Measurements from ENCODE around the gene EDIL3. TPM values are rescaled to one million over a fixed set of nuclear protein-coding genes. Genes with fewer than 3 reads are reported as not detected.

EDIL3 gene
- polyA plus RNA-seq, 1 donor (not counting 4 experiments of a cell fraction or from before 2014, with no cell fraction given), result 0.34 TPM

DNA sequence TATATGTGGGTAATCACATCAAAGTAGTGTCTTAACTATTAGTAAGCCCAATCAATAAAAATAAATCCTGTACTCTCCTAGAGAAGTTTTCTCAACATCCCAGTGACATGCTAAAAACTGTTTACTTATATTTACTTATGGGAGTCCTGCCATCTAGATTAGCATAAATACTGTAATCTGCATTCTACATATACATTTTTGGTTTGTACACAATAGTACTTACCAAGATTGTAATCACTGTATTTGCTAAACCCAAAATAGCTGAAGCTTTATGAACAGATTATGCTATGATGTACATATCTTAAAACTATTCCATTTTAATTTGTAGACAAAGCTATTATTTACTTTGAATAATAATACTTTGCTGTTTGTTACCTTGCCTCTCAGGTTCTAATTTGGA, 105.4 kb downstream of the EDIL3 start:
- Histone ChIP-seq H2AFZ (ENCODE audit: control insufficient read depth, low read length) (no peak overlapping the region), H4K20me1 (ENCODE audit: control insufficient read depth, extremely low read depth, insufficient read depth, low read length) (no peaks in the 10 kb centered on the region), H3K36me3 (ENCODE audit: control insufficient read depth in 2 of 2, extremely low read depth in 1 of 2, insufficient read depth in 2 of 2, low read length in 2 of 2) (no peaks in the 10 kb centered on the region), H3K27ac (ENCODE audit: control insufficient read depth, insufficient read depth, low read length) (no peak overlapping the region), H3K9ac (ENCODE audit: control insufficient read depth, extremely low read depth, insufficient read depth, low read length) (no peak overlapping the region), H3K9me3 (ENCODE audit: control insufficient read depth, low read depth, low read length) (no peaks in the 10 kb centered on the region), H3K4me1 (ENCODE audit: control insufficient read depth, extremely low read depth, insufficient read depth, low read length) (no peaks in the 10 kb centered on the region), H3K27me3 (ENCODE audit: control insufficient read depth, extremely low read depth, insufficient read depth, low read length) (peaks cover 15% of the 10 kb centered on the region), H3K4me2 (ENCODE audit: control insufficient read depth, extremely low read depth, insufficient read depth, low read depth, low read length) (no peak overlapping the region), H3K9me1 (ENCODE audit: control insufficient read depth, extremely low read depth, insufficient read depth, low read length) (no peaks in the 10 kb centered on the region), H3K4me3 (ENCODE audit: control insufficient read depth in 2 of 3, extremely low read depth in 1 of 3, insufficient read depth in 2 of 3, low read depth in 1 of 3, low read length in 3 of 3) (no peak overlapping the region), H3K79me2 (ENCODE audit: control insufficient read depth, insufficient read depth, low read length) (no peaks in the 10 kb centered on the region)
- dilution Hi-C loops (cut with MboI; ENCODE audit: extremely low pct_ligation_motif_present, low sequenced_read_pairs), result no loop called here
- DNase-seq (ENCODE audit: low read depth, low spot score) (no peak), FAIRE-seq (no peak)
- TF ChIP-seq, protein P1, sequence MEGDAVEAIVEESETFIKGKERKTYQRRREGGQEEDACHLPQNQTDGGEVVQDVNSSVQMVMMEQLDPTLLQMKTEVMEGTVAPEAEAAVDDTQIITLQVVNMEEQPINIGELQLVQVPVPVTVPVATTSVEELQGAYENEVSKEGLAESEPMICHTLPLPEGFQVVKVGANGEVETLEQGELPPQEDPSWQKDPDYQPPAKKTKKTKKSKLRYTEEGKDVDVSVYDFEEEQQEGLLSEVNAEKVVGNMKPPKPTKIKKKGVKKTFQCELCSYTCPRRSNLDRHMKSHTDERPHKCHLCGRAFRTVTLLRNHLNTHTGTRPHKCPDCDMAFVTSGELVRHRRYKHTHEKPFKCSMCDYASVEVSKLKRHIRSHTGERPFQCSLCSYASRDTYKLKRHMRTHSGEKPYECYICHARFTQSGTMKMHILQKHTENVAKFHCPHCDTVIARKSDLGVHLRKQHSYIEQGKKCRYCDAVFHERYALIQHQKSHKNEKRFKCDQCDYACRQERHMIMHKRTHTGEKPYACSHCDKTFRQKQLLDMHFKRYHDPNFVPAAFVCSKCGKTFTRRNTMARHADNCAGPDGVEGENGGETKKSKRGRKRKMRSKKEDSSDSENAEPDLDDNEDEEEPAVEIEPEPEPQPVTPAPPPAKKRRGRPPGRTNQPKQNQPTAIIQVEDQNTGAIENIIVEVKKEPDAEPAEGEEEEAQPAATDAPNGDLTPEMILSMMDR (optimal IDR thresholded peaks at IDR 0.05 in 1 of 3, IDR thresholded peaks at IDR 0.05 in 1 of 3, conservative IDR thresholded peaks at IDR 0.05 in 1 of 3; ENCODE audit: extremely low read depth in 1 of 3, insufficient read depth in 2 of 3, low read length in 3 of 3), result no peak
- no peak for TF ChIP-seq EZH2 (IDR thresholded peaks at IDR 0.05; ENCODE audit: low read length)

DNA sequence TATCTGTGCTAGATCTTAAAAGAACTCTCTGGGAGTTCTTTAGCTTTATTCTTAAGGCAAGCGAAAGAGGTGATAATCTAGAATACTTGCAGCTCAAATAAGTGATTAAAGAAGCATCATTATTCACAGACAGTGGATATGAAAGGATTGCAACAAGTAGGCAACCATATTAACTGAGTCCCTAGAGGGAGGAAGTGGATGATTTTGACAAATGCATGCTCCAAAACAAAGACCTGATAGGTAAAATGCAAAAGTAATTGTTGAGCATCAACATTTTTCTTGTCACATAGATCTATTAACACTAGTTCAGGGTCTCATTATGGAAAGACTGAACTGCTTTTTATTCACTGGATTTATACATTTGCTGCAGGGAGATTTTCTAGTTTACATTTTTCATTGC, 109.1 kb downstream of the EDIL3 start:
- no peaks in the 10 kb centered on the region for H3K9me3 ChIP-seq (ENCODE audit: control insufficient read depth, low read depth, low read length)
- no peak for DNase-seq (ENCODE audit: low read depth, low spot score)
- H3K27me3 ChIP-seq (ENCODE audit: control insufficient read depth, extremely low read depth, insufficient read depth, low read length), result peaks cover 4% of the 10 kb centered on the region
- no peaks in the 10 kb centered on the region for H3K36me3 ChIP-seq (ENCODE audit: control insufficient read depth in 2 of 2, extremely low read depth in 1 of 2, insufficient read depth in 2 of 2, low read length in 2 of 2)
- H3K9me1 ChIP-seq (ENCODE audit: control insufficient read depth, extremely low read depth, insufficient read depth, low read length), result no peaks in the 10 kb centered on the region
- no peak overlapping the region for H3K4me3 ChIP-seq (ENCODE audit: control insufficient read depth in 2 of 3, extremely low read depth in 1 of 3, insufficient read depth in 2 of 3, low read depth in 1 of 3, low read length in 3 of 3)
- dilution Hi-C loops (cut with MboI; ENCODE audit: extremely low pct_ligation_motif_present, low sequenced_read_pairs), result no loop called here
- no peak for FAIRE-seq
- H3K79me2 ChIP-seq (ENCODE audit: control insufficient read depth, insufficient read depth, low read length), result no peaks in the 10 kb centered on the region
- TF ChIP-seq, protein P1 (optimal IDR thresholded peaks at IDR 0.05 in 1 of 3, IDR thresholded peaks at IDR 0.05 in 1 of 3, conservative IDR thresholded peaks at IDR 0.05 in 1 of 3; ENCODE audit: extremely low read depth in 1 of 3, insufficient read depth in 2 of 3, low read length in 3 of 3), result no peak
- TF ChIP-seq EZH2 (IDR thresholded peaks at IDR 0.05; ENCODE audit: low read length), result no peak
- no peak overlapping the region for H3K9ac ChIP-seq (ENCODE audit: control insufficient read depth, extremely low read depth, insufficient read depth, low read length)
- H4K20me1 ChIP-seq (ENCODE audit: control insufficient read depth, extremely low read depth, insufficient read depth, low read length), result no peaks in the 10 kb centered on the region
- no peaks in the 10 kb centered on the region for H3K4me1 ChIP-seq (ENCODE audit: control insufficient read depth, extremely low read depth, insufficient read depth, low read length)
- no peak overlapping the region for H3K4me2 ChIP-seq (ENCODE audit: control insufficient read depth, extremely low read depth, insufficient read depth, low read depth, low read length)
- H2AFZ ChIP-seq (ENCODE audit: control insufficient read depth, low read length), result no peak overlapping the region
- no peak overlapping the region for H3K27ac ChIP-seq (ENCODE audit: control insufficient read depth, insufficient read depth, low read length)

All from keratinocyte (primary cell).